Ishikawa (cell line): ENCODE results near the gene TCF4.

Source experiments
- CEBPB ChIP-seq: IDR thresholded peaks from 2 replicates; pipeline ENCODE4 v1.6.1; 2012
- CREB1 ChIP-seq: IDR thresholded peaks from 2 replicates; pipeline ENCODE4 v1.6.1; 2012; ENCODE audit warnings: low read depth
- EGR1 ChIP-seq: IDR thresholded peaks from 2 replicates; pipeline ENCODE4 v1.6.1; 2012
- EP300 ChIP-seq: IDR thresholded peaks from 2 replicates; pipeline ENCODE4 v1.6.1; 2012; ENCODE audit warnings: borderline replicate concordance
- FOXM1 ChIP-seq: IDR thresholded peaks from 2 replicates; pipeline ENCODE4 v1.6.1; 2012; ENCODE audit warnings: low read depth, borderline replicate concordance
- NFIC ChIP-seq: IDR thresholded peaks from 2 replicates; pipeline ENCODE4 v1.6.1; 2012
- RAD21 ChIP-seq: IDR thresholded peaks from 2 replicates; pipeline ENCODE4 v1.6.1; 2012; ENCODE audit warnings: low read depth
- TAF1 ChIP-seq: IDR thresholded peaks from 2 replicates; pipeline ENCODE4 v1.6.1; 2012; ENCODE audit warnings: low read depth, mild to moderate bottlenecking
- TCF12 ChIP-seq: IDR thresholded peaks from 2 replicates; pipeline ENCODE4 v1.6.1; 2012; ENCODE audit warnings: low read depth
- TEAD4 ChIP-seq: IDR thresholded peaks from 2 replicates; pipeline ENCODE4 v1.6.1; 2012
- YY1 ChIP-seq: IDR thresholded peaks from 2 replicates; pipeline ENCODE4 v1.6.1; 2012; ENCODE audit warnings: low read depth
- ZBTB7A ChIP-seq: IDR thresholded peaks from 2 replicates; pipeline ENCODE4 v1.6.1; 2012; ENCODE audit warnings: low read depth
- TF ChIP-seq, protein P1 (sequence below): IDR thresholded peaks from 2 replicates; pipeline ENCODE4 v1.6.1; 2012; ENCODE audit warnings: low read depth, mild to moderate bottlenecking
- TF ChIP-seq, protein P2 (sequence below): IDR thresholded peaks from 2 replicates; pipeline ENCODE4 v1.6.1; 2012
- TF ChIP-seq, protein P3 (sequence below): IDR thresholded peaks from 2 replicates; pipeline ENCODE4 v1.6.1; 2012

The TCF4 gene

DNA sequence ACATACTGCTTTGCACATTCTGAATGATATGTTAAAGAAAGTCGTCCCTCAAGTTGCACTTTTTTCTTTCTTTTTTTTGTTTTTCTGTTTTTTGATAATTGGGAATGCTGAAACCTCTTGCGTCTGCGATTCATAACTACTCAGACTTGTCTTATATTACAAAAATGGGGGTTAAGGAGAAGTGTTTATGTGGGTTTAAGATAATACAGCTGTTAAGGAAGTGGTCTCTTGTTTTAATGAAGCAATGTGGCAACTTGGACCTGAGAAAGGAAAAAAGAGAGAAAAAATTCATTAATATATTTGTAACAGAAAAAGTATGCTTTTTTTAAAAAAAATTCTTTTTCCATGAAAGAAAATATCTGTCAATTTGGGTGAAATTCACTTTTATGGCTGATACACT lies 360.2 kb downstream of the TCF4 start:
- TF ChIP-seq, protein P1, sequence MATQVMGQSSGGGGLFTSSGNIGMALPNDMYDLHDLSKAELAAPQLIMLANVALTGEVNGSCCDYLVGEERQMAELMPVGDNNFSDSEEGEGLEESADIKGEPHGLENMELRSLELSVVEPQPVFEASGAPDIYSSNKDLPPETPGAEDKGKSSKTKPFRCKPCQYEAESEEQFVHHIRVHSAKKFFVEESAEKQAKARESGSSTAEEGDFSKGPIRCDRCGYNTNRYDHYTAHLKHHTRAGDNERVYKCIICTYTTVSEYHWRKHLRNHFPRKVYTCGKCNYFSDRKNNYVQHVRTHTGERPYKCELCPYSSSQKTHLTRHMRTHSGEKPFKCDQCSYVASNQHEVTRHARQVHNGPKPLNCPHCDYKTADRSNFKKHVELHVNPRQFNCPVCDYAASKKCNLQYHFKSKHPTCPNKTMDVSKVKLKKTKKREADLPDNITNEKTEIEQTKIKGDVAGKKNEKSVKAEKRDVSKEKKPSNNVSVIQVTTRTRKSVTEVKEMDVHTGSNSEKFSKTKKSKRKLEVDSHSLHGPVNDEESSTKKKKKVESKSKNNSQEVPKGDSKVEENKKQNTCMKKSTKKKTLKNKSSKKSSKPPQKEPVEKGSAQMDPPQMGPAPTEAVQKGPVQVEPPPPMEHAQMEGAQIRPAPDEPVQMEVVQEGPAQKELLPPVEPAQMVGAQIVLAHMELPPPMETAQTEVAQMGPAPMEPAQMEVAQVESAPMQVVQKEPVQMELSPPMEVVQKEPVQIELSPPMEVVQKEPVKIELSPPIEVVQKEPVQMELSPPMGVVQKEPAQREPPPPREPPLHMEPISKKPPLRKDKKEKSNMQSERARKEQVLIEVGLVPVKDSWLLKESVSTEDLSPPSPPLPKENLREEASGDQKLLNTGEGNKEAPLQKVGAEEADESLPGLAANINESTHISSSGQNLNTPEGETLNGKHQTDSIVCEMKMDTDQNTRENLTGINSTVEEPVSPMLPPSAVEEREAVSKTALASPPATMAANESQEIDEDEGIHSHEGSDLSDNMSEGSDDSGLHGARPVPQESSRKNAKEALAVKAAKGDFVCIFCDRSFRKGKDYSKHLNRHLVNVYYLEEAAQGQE = no peak
- TF ChIP-seq YY1 (no peak), EP300 (no peak), ZBTB7A (no peak), RAD21 (no peak), CREB1 (no peak), CEBPB (no peak), EGR1 (no peak)
- TF ChIP-seq, protein P2, sequence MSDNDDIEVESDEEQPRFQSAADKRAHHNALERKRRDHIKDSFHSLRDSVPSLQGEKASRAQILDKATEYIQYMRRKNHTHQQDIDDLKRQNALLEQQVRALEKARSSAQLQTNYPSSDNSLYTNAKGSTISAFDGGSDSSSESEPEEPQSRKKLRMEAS = no peak

DNA sequence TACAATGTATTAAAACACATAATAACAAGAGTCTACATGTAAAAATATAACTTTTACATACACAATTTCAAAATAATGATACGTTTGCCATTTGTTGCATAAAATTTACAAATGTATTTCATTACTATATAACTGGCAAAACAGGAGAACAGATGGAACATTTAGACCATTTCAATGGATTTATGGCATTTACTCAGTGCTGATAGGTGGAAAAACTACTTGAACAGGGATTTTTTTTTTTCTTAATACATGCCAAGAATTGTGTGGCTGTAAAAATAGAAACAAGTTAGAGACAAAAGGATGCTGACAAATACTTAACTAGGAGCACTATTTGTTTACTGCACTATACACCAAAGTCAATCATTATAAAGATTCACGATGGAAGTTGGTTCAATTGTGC lies 361.9 kb downstream of the TCF4 start:
- TF ChIP-seq YY1 (no peak), CREB1 (no peak), NFIC (no peak)

DNA sequence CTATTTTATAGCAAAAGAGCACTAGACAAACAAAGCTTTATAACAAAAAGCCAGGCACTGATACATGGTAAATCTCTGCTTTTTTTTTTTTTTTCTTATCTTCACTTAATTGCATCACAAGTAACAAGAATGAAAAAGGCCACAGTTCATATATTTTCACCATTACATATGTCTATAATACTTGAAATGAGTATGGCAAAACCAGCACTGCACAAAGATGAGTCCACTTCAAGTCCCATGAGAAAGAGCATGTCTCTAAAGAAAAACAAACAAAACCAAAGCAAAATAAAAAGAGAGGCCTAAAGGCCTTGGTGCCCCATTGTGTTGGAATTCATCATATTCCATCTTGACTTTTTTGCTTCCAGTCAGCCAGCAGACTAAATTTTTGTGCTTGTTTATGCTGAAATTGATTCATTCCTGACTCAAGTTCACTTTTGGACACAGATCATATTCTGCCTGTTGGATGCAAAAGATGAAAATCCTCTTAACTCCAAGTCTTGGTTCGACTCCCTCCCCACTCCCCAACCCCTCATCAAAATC lies 363.8 kb downstream of the TCF4 start:
- TF ChIP-seq EGR1 = no peak
- no peak for TF ChIP-seq ZBTB7A
- TF ChIP-seq YY1 = no peak
- no peak for TF ChIP-seq TAF1
- no peak for TF ChIP-seq CREB1
- TF ChIP-seq, protein P2 = no peak
- no peak for TF ChIP-seq FOXM1
- TF ChIP-seq TEAD4 = no peak
- TF ChIP-seq TCF12 = no peak
- TF ChIP-seq NFIC = no peak
- TF ChIP-seq, protein P3, sequence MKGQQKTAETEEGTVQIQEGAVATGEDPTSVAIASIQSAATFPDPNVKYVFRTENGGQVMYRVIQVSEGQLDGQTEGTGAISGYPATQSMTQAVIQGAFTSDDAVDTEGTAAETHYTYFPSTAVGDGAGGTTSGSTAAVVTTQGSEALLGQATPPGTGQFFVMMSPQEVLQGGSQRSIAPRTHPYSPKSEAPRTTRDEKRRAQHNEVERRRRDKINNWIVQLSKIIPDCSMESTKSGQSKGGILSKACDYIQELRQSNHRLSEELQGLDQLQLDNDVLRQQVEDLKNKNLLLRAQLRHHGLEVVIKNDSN = no peak
- TF ChIP-seq EP300 = no peak

DNA sequence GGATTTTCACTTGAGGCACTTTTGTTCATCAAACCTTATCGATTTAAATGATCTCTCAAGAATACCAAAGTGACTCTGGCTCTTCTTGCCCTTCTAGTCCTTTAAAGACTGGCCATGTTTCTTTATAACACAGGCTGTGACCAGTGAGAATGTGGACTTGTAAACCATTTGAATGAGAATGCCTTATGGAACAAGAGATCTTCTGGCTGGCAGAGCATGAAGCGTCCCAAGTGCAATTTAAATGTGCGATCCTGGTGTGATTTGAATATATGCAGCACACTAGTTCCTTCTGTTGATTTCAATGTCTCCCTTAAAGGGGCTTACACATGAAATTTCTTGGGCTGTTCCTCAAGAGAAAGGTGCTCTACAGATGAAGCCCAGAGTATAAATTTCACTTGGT lies 366.4 kb downstream of the TCF4 start:
- TF ChIP-seq FOXM1 = no peak
- TF ChIP-seq, protein P1 = no peak
- TF ChIP-seq NFIC = no peak
- no peak for TF ChIP-seq RAD21
- no peak for TF ChIP-seq TCF12
- TF ChIP-seq ZBTB7A = no peak
- no peak for TF ChIP-seq EP300
- no peak for TF ChIP-seq CREB1

DNA sequence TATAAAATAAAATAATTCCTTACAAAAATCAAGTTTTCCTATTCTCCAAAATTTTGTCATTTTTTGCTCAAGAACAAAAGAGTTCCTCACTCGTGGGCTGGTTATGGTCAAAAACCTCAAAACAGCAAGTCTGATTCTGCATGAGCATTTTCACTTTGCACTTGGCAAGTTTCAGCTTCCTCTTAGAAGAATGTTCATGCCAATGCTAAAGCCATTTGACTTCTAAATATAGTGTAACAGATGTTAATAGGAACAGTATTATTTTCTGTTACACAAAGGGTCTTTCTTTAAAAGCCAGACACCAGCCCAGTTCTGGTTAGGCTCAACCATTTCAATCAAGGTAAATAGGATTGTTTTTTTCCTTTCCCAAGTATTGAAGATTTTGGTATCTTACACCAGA lies 367.5 kb downstream of the TCF4 start:
- TF ChIP-seq CREB1 (no peak), CEBPB (no peak), YY1 (no peak)

DNA sequence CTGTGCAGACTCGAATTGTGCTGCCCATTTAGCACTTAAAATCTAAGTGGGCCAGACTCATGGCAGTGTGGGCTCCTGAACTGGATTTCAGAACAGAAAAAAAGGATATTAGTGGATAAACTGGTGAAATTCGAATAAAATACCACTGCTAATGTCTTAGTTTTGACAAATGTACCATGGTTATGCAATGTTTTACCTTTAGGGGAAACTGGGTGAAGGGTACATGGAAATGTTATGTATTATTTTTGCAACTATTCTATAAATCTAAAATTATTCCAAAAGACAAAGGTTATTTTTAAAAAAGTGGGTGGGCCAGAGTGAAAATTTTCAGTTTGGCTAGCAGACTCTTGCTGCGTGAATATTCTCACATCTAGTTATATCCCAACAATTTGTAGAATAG lies 368.2 kb downstream of the TCF4 start:
- TF ChIP-seq CREB1 = no peak
- no peak for TF ChIP-seq TCF12
- no peak for TF ChIP-seq RAD21
- no peak for TF ChIP-seq NFIC
- TF ChIP-seq TAF1 = no peak
- TF ChIP-seq CEBPB = no peak
- TF ChIP-seq, protein P1 = no peak
- no peak for TF ChIP-seq EP300
- no peak for TF ChIP-seq EGR1
- no peak for TF ChIP-seq FOXM1
- TF ChIP-seq, protein P2 = no peak
- TF ChIP-seq, protein P3 = no peak
- no peak for TF ChIP-seq ZBTB7A
